H1 (cell line): ENCODE data around the gene CD79A.

ENCODE experiments used
- BRCA1 ChIP-seq: IDR thresholded peaks from 2 replicates; pipeline ENCODE4 v1.6.1; 2012; ENCODE audit warnings: low read depth, low read length, improper control_type of control experiment
- CTCF ChIP-seq, 3 experiments: IDR thresholded peaks; 1 replicate in 2 of 3; 2 replicates in 1 of 3; pipeline versions ENCODE4 v1.5.1 to v1.6.1; 2011; ENCODE audit warnings: low read length in 3 of 3, mild to moderate bottlenecking in 3 of 3, inconsistent platforms in 2 of 3, low read depth in 1 of 3, moderate library complexity in 1 of 3; ENCODE audit not compliant: insufficient read depth in 1 of 3; ENCODE audit errors: control extremely low read depth in 1 of 3
- POLR2AphosphoS5 ChIP-seq: IDR thresholded peaks from 2 replicates; pipeline ENCODE4 v1.6.1; 2011; ENCODE audit warnings: low read depth, low read length
- RAD21 ChIP-seq, 2 experiments: IDR thresholded peaks in 1 of 2; conservative IDR thresholded peaks in 1 of 2; 2 replicates each; pipeline ENCODE4 v1.6.1; 2011; ENCODE audit warnings: low read depth in 2 of 2, low read length in 2 of 2, improper control_type of control experiment in 1 of 2, inconsistent platforms in 1 of 2, mild to moderate bottlenecking in 1 of 2, moderate library complexity in 1 of 2
- SIN3A ChIP-seq, 2 experiments: IDR thresholded peaks in 1 of 2; conservative IDR thresholded peaks in 1 of 2; 2 replicates each; pipeline ENCODE4 v1.6.1; 2011 to 2012; ENCODE audit warnings: low read length in 2 of 2, improper control_type of control experiment in 1 of 2, low read depth in 1 of 2, mild to moderate bottlenecking in 1 of 2
- SIX5 ChIP-seq: IDR thresholded peaks from 2 replicates; pipeline ENCODE4 v1.6.1; 2011; ENCODE audit warnings: mild to moderate bottlenecking, low read depth, low read length
- TCF12 ChIP-seq: IDR thresholded peaks from 2 replicates; pipeline ENCODE4 v1.6.1; 2011; ENCODE audit warnings: low read depth, mild to moderate bottlenecking, low read length
- ZNF274 ChIP-seq: IDR thresholded peaks from 2 replicates; pipeline ENCODE4 v1.7.0; 2012; ENCODE audit warnings: low read length, borderline replicate concordance; ENCODE audit errors: extremely low read depth

DNA sequence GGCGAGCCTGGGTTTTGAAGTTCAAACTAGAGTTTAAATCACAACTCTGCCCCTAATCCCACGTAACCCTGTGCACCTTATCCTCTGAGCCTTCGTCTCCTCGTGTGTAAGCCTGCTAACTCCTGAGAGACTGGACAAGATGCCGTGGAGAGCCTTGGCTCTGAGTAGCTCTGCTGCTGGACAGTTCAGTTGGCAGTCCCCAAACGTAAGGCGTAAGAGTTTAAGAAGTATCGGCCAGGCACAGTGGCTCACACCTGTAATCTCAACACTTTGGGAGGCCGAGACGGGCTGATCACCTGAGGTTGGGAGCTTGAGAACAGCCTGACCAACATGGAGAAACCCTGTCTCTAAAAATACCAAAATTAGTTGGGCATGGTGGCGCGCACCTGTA lies 4.7 kb upstream of the CD79A start:
- TF ChIP-seq BRCA1 (no peak), POLR2AphosphoS5 (peak; percentile 74), CTCF (IDR thresholded peaks at IDR 0.05; ENCODE audit: control extremely low read depth in 1 of 3, insufficient read depth in 1 of 3, low read depth in 1 of 3, low read length in 3 of 3) (no peak), SIN3A (conservative IDR thresholded peaks at IDR 0.05 in 1 of 2, IDR thresholded peaks at IDR 0.05 in 1 of 2; ENCODE audit: low read depth in 1 of 2, low read length in 2 of 2) (no peak), RAD21 (IDR thresholded peaks at IDR 0.05 in 1 of 2, conservative IDR thresholded peaks at IDR 0.05 in 1 of 2; ENCODE audit: low read depth in 2 of 2, low read length in 2 of 2) (no peak), SIX5 (no peak), TCF12 (no peak), ZNF274 (no peak)
